Subcutaneous abdominal adipose tissue (tissue), 5 donors: ENCODE data around the gene CPB2.

Experiments used
- H3K27ac ChIP-seq: one replicate; pipeline ENCODE4 v1.7.0; 2013; ENCODE audit warnings: low read depth, mild to moderate bottlenecking, inconsistent platforms, low read length, moderate library complexity
- H3K27me3 ChIP-seq, 5 donors: one replicate each; pipeline ENCODE4 v1.7.0; 2013; ENCODE audit warnings: low read length in 5 of 5, inconsistent platforms in 1 of 5; ENCODE audit not compliant: control insufficient read depth in 5 of 5, insufficient read depth in 4 of 5
- H3K36me3 ChIP-seq, 5 donors: one replicate each; pipeline ENCODE4 v1.7.0; 2013; ENCODE audit warnings: low read length in 5 of 5; ENCODE audit not compliant: control insufficient read depth in 5 of 5, insufficient read depth in 5 of 5
- H3K4me1 ChIP-seq, 5 donors: one replicate each; pipeline ENCODE4 v1.7.0; 2013; ENCODE audit warnings: low read length in 5 of 5, mild to moderate bottlenecking in 3 of 5, moderate library complexity in 1 of 5; ENCODE audit not compliant: control insufficient read depth in 5 of 5, insufficient read depth in 5 of 5
- H3K4me3 ChIP-seq, 5 donors: one replicate each; pipeline ENCODE4 v1.7.0; 2013; ENCODE audit warnings: low read length in 5 of 5, low read depth in 1 of 5
- H3K9ac ChIP-seq, 5 donors: one replicate each; pipeline ENCODE4 v1.7.0; 2013; ENCODE audit warnings: low read length in 5 of 5, mild to moderate bottlenecking in 4 of 5, moderate library complexity in 3 of 5
- H3K9me3 ChIP-seq, 5 donors: one replicate each; pipeline ENCODE4 v1.7.0; 2013; ENCODE audit warnings: low read length in 5 of 5; ENCODE audit not compliant: control insufficient read depth in 5 of 5
- donor health status: healthy.
- donor health status: healthy.
- donor health status: healthy.
- donor health status: healthy.
- donor health status: healthy.

Gene CPB2, protein sequence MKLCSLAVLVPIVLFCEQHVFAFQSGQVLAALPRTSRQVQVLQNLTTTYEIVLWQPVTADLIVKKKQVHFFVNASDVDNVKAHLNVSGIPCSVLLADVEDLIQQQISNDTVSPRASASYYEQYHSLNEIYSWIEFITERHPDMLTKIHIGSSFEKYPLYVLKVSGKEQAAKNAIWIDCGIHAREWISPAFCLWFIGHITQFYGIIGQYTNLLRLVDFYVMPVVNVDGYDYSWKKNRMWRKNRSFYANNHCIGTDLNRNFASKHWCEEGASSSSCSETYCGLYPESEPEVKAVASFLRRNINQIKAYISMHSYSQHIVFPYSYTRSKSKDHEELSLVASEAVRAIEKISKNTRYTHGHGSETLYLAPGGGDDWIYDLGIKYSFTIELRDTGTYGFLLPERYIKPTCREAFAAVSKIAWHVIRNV

DNA sequence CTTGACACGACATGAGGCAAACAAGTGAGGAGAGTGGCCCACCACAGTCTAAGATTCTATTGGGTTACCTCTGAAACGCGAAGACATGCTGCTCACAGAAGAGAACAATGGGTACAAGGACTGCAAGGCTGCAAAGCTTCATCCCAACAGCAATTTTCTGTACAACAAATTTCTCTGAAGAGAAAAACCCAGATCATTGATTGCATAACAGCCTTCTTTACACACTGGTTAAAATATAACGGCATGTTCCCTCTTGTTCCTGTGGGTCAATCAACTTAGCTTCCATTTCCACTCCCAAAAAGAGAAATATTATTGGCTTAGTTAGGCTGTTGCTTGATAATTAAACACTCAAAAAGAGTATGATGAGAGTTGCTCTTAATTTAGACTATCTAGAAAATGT lies at the start of gene CPB2:
Gene CPB2 (minus strand): TSS at position 166 of the 400 bp plus-strand sequence. CDS start 24 bp downstream, at position 142.
- no peak within 1 kb of the TSS for H3K27ac ChIP-seq
- H3K4me3 ChIP-seq, result no peak within 1 kb of the TSS
- peaks cover 0 to 10% (median 0%) of the 10 kb centered on the region in 5 donors for H3K4me1 ChIP-seq
- no peak within 1 kb of the TSS for H3K9ac ChIP-seq
- H3K9me3 ChIP-seq, result no peaks in the 10 kb centered on the region
- H3K27me3 ChIP-seq, result no peaks in the 10 kb centered on the region
- H3K36me3 ChIP-seq, result no peaks in the 10 kb centered on the region

DNA sequence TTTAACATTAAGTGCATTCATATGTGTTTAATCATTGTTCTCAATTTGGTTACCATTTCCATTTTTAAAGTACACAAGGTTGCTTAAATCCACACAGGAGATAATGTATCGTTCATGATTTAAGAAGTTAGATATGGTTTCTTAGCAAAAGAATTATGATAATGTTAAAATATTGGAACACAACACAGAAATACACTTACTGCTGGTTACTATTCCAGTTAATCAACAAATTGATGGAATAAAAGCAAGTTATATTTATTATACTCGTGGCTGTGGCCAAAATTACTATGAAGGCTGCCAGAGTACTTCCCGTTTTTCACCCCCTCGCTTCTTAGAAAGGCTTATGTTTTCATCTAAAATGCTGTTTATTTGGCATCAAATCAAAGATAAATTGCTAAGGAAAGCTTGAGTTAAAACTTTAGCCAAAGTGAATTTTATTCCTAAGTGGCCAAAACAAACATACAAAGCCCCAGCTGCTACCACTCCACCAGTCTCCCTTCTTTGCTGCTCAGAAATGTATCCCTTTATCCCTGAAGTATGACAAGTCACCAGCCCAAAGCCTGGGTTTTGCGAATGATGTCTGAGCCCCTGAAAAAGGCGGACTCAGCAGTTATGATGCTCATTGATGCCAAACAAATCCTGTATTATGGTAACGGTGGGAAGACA lies 49.4 kb upstream of the CPB2 start:
- Histone ChIP-seq H3K36me3 (peaks cover 0 to 49% (median 2%) of the 10 kb centered on the region in 5 donors), H3K9ac (no peak overlapping the region), H3K4me3 (no peak overlapping the region), H3K4me1 (no peaks in the 10 kb centered on the region), H3K27me3 (no peaks in the 10 kb centered on the region), H3K27ac (no peak overlapping the region), H3K9me3 (no peaks in the 10 kb centered on the region)

DNA sequence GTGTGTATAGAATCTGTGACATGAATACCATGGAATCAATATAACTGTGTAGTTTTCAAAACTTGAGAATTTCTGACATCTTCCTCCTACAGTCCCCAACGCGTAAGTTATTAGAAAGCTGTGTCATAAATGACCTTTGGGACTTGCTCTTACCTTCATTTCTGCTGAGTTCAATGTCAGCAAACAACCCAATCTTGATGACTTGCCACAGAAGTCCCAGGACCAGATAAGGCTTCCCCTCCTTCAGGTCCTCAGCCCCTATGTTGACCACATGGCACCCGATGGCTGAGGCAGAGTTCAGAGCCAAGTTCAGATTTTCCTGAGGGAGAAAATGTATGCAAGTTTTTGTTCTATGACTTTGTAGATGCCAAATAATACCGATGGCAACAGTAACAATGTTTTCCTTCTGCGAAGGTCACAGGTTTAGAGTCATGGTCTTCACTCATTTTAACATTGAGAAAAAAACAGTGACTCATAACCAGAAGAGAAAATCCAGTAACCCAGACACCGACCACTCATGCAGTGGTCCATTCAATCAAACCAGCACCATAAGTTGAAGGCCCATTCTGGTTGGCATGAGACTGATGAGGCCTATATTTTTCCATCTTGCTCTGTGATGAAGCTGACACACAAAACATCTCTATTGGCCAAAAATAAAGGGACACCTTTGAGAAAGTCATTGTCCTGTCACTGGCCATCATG lies 47.9 kb upstream of the CPB2 start:
- H3K27ac ChIP-seq, result no peak overlapping the region
- no peak overlapping the region for H3K4me3 ChIP-seq
- H3K36me3 ChIP-seq, result peaks cover 0 to 42% (median 0%) of the 10 kb centered on the region in 5 donors
- no peaks in the 10 kb centered on the region for H3K9me3 ChIP-seq
- no peak overlapping the region for H3K9ac ChIP-seq
- no peaks in the 10 kb centered on the region for H3K4me1 ChIP-seq
- no peaks in the 10 kb centered on the region for H3K27me3 ChIP-seq

DNA sequence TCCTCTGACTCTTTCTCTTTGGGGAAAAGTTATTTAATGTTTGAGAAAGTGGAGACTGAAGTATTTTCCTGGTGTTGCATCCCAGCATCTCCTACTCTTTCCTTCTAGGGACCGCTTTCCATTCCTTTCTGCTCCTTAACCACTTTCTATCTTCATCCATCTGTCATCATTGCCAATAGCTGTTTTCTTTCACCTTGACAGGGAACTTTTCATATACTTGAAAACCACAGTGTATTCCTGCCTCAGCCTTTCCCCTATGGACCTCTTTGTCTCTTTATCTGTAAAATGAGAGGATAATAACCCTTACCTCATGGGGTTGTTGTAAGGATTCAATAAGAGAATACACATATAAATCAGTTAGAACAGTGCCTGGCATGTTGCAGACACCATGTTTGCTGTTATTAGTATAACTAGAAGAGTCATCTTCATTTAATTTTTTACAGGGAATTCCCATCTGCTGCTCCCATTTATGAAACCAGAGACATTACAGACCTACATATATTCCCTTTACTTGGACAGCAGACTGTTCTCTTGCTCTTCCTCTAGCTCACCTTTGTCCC lies 45.4 kb upstream of the CPB2 start:
- Histone ChIP-seq H3K4me1 (no peaks in the 10 kb centered on the region), H3K9ac (no peak overlapping the region), H3K4me3 (no peak overlapping the region), H3K9me3 (no peaks in the 10 kb centered on the region), H3K27ac (no peak overlapping the region), H3K27me3 (no peaks in the 10 kb centered on the region), H3K36me3 (peaks cover 0 to 46% (median 0%) of the 10 kb centered on the region in 5 donors)

DNA sequence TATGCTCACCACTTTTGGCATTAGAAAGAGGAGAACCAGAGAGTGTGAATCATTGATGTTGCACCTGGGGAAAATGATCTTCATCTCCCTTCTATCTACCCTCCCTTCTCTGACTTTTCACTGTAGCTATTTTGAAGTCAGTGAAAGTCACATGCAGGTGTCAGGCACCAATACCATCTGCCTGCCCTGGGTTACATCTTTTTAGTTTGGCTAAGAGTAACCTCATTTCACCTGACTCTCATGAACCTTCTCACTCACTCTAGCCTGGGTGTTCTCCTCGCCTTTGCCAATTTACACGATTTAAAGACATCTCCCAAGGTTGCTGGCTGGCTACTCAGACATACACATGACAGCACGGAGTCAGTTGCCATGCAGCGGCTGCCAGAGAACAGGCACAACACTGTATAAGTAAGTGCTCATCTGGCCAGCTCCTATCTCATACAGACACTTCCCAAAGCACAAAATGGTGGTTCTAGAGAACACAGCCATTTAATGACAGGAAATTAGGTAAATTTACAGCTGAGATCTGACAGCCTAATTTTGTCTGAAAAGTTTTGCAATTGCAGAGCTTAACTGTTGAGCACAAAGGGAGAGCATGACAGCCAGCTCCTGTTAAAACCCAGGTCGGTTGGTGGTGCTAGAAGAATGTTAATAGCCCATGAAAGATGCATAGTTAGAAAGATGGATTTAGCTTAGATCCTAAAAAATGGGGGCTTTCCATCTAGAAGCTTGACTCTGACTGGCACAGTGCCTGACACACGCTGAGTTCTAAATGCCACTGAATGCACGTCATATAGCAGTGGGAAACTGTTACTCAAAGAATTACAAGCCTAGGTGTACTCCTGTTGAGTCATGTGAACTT lies 44.7 kb upstream of the CPB2 start:
- H3K36me3 ChIP-seq, result peaks cover 0 to 45% (median 0%) of the 10 kb centered on the region in 5 donors
- H3K27ac ChIP-seq, result no peak overlapping the region
- no peak overlapping the region for H3K9ac ChIP-seq
- H3K9me3 ChIP-seq, result no peaks in the 10 kb centered on the region
- no peak overlapping the region for H3K4me3 ChIP-seq
- H3K27me3 ChIP-seq, result no peaks in the 10 kb centered on the region
- no peaks in the 10 kb centered on the region for H3K4me1 ChIP-seq

DNA sequence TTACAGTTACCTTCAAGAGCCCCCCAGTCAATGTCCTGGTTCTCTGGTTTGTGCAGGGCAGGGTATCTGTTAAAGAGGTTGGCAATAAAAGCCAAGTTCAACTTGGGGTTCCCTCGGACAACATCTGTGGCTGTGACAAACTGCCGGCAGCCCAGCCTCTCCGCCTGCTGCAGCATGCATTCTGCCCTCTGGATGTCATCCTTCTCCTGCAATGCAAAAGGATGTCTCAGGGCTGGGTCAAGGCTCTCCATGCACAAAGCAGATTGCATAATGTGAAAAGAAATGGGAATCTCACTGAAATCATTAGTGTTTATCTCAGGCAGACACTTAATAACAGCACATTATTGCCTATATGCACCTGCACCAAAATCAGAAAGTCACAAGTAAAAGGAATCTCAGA lies 42.1 kb upstream of the CPB2 start:
- H3K9ac ChIP-seq, result no peak overlapping the region
- H3K36me3 ChIP-seq, result peaks cover 0 to 46% (median 0%) of the 10 kb centered on the region in 5 donors
- no peak overlapping the region for H3K27ac ChIP-seq
- no peaks in the 10 kb centered on the region for H3K4me1 ChIP-seq
- H3K9me3 ChIP-seq, result no peaks in the 10 kb centered on the region
- no peaks in the 10 kb centered on the region for H3K27me3 ChIP-seq
- no peak overlapping the region for H3K4me3 ChIP-seq

DNA sequence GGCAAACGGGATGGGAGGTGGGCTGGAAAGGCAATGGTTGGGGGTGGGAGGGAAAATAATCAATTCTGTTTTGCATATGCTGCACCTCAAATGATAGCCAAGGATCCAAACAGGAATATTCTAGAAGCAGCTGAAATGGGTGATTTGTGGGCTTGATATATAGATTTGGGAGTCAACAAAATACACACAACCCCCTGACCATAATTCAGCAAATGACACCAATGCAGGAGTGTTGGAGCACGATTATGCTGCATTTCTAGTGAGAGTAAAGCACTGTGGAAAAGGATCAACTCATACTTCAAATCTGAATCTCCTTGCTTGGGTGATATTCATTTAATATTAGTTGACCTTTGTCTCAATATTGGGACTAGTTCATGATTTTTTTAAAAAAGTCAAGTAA lies 41.1 kb upstream of the CPB2 start:
- H3K4me1 ChIP-seq, result no peaks in the 10 kb centered on the region
- no peaks in the 10 kb centered on the region for H3K9me3 ChIP-seq
- H3K9ac ChIP-seq, result no peak overlapping the region
- peaks cover 0 to 42% (median 0%) of the 10 kb centered on the region in 5 donors for H3K36me3 ChIP-seq
- no peaks in the 10 kb centered on the region for H3K27me3 ChIP-seq
- H3K27ac ChIP-seq, result no peak overlapping the region
- H3K4me3 ChIP-seq, result no peak overlapping the region

DNA sequence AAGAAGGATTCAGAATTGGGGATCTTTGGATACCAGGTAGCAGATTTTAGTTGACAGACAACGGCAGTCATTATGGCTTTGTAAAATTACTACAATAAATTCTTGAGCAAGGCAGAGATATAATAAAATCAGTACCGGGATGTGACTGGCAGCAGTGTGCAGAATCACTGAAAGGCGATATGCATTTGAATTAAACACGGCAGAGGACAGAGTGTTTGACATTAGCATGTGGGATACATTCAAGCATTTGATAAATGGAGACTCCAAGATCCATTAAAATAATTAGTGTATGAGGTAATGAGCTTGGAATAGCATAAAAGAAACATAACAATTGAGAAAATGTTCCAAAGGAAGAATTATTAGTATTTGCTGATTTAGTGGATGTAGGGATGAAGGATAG lies 40.3 kb upstream of the CPB2 start:
- Histone ChIP-seq H3K9ac (no peak overlapping the region), H3K4me3 (no peak overlapping the region), H3K4me1 (no peaks in the 10 kb centered on the region), H3K9me3 (no peaks in the 10 kb centered on the region), H3K27me3 (no peaks in the 10 kb centered on the region), H3K27ac (no peak overlapping the region), H3K36me3 (peaks cover 0 to 35% (median under 1%) of the 10 kb centered on the region in 5 donors)

DNA sequence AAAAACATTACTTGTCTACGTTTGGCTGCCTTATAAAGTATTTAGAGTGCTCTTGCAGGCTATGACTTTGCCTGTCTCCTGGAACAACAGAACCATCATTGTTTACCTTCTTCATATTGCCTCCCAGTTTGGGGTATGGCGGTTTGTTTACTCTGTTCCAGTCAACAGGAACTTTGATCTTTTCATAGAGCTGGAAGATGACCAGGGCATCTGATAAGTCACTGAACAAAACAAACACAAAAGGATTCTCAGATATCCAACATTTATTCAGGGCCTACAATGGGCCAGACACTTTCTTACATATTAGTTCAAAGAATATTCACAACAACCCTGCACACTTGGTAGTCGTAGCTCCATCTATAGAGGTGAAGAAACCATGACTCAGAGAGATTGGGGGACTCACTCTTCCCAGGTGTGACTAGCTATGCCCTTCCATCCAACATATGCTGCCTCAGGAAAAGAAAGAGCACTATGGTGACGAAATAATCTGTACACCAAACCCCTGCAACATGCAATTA lies 38.4 kb upstream of the CPB2 start:
- Histone ChIP-seq H3K27me3 (no peaks in the 10 kb centered on the region), H3K4me1 (no peaks in the 10 kb centered on the region), H3K27ac (no peak overlapping the region), H3K9ac (no peak overlapping the region), H3K36me3 (peaks cover 0 to 36% (median 2%) of the 10 kb centered on the region in 5 donors), H3K4me3 (no peak overlapping the region), H3K9me3 (no peaks in the 10 kb centered on the region)
